HS-5 (cell line): ENCODE data around the gene TYSND1.
"Not testable (repeated sequence)": the region's sequence is repeated elsewhere in the genome, so short reads cannot be mapped to it uniquely, and the experiment has no call there.

ENCODE experiments used
- DNase-seq: peaks from one replicate; pipeline ENCODE4 v3.0.0-alpha.2; 2012; ENCODE audit warnings: low read depth

The TYSND1 gene

DNA sequence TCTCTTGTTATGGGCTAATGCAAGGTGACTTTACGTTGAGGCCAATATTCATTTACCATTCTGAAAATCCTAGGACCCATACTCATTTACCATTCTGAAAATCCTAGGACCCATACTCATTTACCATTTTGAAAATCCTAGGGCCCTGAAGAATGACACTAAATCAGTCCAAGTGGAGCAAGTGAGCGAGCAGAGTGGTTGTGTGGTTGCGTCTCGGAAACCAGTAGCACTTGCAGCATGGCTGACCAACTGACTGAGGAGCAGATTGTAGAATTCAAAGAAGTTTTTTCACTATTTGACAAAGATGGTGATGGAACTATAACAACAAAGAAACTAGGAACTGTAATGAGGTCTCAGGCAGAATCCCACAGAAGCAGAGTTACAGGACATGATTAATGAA, 16.9 kb upstream of the TYSND1 start:
- DNase-seq = no peak

DNA sequence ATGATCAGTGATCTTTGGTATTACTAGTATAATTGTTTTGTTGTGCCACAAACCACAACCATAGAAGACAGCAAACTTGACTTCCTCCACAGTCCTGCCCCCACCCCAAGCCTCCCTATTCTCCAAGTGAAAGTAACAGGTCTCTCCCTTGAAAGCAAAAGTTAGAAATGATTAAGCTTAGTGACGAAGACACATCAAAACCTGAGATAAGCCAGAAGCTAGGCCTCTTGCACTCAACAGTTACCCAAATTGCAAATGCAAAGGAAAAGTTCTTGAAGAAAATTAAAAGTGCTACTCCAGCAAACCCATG, 16.3 kb upstream of the TYSND1 start:
- DNase-seq = no peak

DNA sequence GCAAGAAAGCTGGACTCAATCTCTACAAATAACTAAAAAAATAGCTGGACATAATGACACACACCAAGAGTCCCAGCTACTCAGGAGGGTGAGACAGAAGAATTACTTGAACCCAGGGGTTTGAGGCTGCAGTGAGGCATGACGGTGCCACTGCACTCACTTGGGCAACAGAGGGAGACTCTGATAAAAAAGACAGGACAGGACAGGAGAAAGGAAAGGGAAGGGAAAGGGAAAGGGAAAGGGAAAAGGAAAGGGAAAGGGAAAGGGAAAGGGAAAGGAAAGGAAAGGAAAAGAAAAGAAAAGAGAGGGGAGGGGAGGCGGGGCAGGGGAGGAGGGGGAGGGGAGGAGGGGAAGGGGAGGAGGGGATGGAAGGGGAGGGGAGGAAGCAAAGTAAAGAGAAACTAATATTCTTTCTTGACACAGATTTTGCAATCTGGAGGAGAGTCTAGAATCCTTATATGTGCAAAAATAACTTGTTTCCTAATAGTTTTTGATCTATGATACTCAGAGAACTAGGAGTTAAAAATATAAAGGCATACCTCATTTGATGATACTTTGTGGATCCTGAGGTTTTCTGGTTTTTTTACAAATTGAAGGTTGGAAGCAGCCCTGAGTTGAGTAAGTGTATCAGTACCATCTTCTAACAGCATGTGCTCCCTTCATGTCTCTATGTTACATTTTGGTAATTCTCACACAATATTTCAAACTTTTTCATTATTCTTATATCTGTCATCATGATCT, 15.8 kb upstream of the TYSND1 start:
- no peak for DNase-seq

DNA sequence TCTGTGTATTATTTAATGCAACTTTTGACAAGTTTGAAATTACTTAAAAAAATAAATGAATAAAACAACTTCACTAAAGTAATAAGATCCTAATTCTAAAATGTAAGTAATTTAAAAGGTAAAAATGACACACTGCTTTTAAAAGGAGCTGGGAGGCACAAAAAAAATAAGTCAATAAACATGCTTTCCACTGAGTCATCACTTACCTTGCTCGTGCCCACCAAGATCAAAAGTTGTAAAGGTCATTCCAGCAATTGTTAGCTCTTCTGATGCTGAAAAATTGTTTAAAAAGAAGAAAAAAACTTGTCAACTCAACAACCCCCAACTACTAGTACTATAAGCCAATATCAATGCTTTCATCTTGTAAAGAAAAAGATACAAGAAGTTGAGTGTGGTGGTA, 14.3 kb upstream of the TYSND1 start:
- DNase-seq = no peak

DNA sequence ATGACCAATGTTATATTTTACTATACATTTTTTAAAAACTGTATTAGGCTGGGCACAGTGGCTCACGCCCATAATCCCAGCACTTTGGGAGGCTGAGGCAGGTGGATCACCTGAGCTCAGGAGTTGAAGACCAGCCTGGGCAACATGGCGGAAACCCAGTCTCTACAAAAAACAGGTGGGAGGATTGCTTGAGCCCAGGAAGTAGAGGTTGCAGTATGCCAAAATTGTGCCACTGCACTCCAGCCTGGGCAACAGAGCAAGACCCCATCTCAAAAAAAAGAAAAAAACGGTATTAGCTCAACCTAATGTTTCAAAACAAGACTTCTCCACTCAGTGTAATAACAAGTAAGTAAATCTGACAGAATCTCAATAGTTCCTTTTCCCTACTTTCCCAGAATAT, 12.9 kb upstream of the TYSND1 start:
- not testable (repeated sequence) for DNase-seq

DNA sequence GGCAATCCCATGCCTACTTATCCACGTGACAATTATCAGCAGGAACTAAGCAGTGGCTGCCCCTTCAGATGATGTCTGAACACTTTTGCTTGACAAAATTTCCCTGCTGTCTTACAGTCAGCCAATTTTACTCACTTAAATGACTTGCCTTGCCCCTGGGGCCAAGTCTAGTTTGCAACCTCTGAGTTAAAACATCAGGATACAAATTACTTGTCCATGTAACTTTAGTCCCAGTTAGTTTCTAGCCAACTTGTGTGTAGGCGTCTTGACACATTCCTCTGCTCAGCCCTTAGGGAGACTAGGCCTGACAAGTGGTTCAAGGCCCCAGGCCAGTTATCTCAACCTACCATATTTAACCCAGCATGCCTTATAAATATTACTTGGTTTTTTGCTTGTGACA, 11.6 kb upstream of the TYSND1 start:
- no peak for DNase-seq

DNA sequence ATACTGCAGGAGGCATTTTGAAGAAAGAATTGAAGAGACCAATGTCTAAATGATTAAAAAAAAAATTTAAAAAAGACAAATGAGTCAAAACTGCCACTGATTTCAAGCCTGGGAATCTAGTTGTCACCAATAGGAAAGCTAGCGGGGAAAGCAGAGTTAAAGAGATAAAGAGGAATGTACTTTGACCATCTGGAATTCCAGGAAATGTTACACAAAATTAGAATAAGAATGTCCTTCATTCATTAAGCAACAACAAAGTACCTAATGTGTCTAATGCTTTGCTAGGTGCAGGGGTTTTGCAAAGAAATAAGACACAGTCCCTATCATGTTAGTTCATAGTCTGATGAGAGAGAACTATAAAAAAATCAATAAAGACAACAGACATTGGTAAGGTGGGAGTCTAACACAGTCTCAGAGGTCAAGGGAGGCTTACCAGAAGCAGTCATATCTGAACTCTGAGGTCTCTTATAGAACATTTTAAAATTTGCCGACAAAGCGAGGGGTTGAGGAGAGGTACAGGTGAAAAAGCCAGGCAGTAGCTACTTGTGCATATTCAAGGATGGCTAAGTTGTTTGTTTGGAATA, 8.8 kb upstream of the TYSND1 start:
- no peak for DNase-seq

DNA sequence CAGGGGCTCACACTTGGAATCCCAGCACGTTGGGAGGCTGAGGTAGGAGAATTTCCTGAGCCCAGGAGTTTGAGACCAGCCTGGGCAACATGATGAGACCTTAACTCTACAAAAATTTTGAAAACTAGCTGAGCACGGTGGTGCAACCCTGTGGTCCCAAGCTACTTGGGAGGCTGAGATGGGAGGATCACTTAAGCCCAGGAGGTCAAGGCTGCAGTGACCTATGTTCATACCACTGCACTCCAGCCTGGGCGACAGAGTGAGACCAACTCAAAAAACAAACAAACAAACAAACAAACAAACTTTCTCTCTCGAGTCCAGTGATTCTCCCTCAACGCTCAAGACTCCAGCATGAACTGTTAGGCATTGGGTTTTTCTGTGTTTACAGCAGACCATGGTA, 2.0 kb upstream of the TYSND1 start:
- no peak for DNase-seq

DNA sequence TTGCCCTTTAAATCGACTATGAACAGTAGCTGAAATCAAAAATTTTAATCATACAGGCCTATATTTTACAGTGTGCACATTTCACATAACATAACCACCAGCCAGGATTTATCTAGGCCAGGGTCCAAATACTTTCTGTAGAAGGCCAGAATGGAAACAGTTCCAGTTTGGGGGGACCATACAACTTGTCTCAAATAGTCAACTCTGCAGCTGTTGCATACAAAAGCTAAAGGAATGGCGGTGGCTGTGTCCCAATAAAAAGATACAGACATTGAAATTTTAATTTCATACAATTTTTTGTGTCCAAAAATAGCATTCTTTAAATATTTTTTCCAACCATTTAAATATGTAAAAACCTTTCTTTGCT, 742 bp upstream of the TYSND1 start:
- DNase-seq = no peak

DNA sequence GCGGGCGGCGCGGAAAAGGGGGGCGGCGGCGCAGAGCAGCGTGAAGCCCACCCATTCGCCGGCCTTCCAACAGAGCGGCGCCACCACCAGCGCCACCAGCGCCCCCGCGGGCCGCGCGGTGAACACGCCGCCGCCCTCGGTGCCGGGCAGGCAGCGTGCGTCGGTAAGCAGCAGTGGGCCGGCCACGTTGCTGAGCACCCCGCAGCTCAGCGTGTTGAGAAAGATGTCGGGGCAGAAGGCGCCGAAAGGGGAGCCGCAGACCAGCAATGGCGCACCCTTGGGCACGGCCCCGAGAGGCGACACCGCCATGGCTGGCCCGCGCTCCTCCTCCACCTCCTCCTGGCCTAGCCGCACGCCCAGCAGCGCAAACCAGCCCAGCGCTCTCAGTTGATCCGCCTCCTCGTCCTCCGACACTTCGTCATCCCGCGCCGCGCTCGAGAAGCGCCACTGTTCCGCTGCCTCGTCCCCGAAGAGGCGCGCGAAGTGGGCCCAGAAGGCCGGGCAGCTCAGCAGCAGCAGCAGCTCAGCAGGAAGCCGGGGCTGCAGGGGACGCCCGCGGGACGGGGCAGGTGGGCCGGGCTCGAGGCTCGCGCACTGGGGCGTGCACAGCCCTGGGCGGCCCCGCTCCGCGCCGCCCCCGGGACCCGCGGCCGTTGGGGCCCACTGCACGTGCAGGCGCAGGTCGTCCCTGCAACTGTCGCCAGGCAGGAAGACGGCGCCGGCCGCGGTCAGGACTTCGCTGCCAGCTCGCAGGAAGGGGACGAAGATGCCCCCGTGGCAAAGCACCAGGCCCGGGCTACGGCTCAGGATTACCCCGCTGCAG, 623 bp downstream of the TYSND1 start:
- DNase-seq = no peak

DNA sequence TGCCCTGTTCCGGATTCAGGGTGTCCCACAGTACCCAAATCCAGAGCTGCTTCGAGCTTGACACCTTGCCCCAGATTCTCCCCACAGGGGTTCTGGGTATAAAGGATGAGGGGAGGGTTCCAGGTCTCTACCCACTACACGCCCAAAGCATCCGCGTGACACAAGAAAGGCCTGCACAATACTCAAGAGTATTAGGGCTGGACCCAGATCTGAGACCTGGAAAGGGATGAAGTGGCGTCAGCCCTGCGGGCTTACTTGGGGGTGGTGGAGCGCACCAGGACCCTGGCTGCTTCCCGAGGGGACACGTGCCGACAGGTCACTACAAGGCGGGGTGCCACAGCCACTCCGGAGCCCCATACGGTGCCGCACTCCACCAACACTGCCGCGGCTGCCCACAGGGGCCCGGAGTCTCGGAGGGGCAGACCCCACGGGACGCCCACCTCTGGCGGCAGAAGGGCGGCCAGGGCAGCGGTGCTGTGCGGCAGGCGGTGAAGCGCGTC, 1.3 kb downstream of the TYSND1 start:
- no peak for DNase-seq

DNA sequence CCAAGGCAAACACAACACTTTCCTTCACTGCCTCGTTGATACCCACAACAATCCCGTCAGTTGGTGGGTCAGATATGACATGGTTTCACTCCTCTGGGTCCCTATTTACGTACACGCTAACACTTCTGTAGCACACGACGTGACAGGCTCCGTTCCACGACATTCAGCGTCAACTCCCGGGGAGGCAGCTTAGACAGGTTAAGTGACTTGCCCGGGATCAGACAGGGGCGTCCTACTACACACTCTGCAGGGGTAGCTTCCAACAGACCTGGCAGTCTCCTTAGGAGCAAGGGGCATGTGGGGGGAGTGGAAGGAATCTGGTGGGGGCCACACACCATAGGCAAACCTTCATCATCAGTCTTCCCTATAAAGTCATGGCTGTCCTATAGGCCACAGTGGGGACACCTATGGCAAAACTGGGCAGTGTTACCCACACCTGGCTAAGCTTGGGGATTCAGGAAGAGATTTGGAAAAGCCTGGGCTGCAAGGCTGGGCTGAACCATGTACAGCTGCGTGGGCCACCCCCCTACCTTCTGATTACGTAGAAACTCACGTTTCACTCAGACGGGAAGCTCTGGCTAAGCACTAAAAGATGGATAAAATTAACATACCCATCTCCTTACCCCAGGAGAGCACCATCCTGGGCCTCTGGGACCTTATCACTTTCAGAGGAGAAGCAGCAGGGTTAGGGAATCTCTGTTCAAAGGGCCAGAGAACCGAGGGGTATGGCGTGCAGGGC, 2.0 kb downstream of the TYSND1 start:
- no peak for DNase-seq

DNA sequence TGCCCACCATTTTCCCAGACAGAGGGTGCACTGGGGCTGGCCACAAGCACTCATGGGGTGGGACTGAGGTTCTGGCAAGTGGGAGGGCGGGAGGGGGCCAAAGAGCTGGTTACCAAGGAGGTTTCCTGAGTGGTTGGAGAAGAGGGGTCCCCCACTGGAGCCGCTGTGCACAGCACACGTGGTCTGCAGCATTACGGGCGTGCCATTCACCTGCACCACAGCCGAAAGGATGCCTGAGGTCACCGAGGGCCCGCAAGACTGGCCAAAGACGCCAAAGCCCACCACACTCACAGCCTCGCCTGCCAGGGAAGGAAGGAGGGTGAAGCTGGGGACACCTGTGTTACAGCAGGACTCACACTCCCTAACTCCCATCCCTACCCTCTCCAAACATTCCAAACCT, 3.9 kb downstream of the TYSND1 start:
- DNase-seq = no peak

DNA sequence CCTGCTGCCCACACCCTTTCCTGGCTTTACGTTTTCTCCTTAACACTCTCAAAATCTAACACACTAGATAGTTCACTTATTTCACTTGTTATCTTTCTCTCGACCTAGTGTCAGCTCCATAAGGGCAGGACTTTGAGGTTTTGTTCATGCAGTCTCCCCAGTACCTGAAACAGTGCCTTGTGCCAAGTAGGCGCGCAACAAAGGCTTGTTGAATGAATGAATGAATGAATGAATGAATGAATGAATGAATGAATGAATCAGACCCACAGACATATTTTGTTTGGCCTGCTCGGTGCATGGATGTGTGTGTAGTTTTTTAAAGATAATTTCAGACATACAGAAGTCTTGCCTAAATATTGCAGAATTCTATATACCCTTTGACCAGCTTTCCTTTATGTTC, 6.2 kb downstream of the TYSND1 start:
- no peak for DNase-seq

DNA sequence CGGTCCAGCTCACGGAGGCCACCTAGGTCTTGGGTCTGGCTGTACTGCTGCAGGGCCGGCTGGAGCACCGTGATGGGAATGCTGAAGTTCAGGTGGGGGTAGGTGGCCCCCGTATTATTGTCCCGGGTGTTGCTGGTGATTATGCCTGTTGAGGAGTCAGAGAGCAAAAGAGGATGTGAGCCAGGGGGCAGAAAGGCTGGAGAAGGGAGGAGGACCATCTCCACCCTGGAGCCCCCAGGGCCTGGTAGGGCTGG, 6.6 kb downstream of the TYSND1 start:
- no peak for DNase-seq

DNA sequence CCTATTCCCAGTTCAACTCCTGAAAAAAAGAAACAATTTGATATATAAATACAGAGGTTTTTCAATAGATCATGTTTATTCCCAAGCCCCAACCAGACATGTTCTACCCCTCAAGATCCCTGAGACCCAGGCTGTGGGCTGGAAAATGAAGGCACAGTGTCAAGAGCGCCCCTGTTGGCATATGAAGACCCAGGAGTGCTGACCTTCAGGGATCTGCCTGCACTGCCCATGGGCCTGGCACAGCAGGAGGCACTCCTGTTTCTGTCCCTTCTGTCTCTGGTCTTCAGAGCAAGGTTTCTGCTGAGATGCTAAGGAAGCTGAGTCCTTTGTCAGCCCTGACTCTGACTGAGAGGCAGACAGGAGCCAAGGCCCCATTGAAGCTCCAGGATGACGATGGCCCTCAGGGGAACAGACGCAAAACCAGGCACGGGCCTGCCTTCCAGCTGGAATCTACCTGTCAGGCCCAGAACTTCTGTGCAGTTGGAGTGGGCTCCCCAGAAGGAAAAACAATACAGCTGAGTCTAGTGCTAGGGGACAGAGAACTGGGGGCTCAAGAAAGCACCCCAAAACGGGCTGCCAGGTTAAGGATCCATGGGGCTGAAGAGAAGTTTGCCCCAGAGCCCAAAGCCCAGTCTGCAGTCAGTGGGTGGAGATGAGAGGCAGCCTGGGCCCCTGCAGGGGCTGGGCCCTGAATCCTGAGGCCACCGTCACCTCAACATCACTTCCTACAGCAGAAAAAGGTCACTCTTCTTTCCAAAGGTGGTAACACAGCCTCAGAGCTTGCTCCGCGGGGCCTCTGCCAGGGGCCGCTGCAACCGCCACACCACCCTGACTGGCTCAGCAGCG, 7.1 kb downstream of the TYSND1 start:
- no peak for DNase-seq

DNA sequence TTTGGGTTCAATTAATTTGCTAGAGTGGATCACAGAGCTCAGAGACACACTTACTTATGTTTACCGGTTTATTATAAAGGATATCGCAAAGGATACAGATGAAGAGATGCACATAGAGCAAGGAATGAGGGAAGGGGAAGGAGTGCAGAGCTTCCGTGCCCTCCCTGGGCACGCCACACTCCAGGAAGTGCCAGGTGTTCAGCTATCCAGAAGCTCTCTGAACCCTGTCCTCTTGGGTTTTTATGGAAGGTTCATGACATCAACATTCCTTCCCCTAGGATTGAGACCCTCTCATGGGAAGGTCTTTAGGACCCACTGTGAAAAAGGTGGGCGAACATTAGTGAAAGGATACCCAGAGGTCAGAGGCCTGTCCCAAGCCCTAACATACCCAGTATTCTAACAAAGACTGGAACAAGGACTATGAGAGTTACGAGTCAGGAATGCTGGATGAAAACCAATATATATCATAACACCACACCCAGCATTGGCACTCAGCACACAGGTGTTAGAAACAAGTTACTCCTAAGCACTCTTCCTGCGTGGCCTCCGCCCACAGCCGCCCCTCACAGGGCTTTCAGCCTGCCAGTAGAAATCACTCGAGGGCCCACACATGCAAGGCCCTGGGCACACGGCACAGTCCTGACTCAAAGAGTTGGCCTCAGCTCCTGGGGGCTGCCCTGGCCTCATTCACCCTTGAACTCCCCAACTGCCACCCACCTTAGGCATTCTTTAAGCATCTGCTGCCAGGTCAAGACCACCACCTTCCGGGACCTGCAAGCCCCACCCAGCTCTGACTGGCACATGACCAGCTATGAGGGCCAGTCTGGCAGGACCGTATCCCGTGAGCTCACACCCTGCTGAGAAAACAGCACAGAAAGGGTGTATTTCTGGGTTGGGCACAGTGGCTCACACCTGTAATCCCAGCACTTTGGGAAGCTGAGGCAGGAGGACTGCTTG, 8.3 kb downstream of the TYSND1 start:
- DNase-seq = no peak

DNA sequence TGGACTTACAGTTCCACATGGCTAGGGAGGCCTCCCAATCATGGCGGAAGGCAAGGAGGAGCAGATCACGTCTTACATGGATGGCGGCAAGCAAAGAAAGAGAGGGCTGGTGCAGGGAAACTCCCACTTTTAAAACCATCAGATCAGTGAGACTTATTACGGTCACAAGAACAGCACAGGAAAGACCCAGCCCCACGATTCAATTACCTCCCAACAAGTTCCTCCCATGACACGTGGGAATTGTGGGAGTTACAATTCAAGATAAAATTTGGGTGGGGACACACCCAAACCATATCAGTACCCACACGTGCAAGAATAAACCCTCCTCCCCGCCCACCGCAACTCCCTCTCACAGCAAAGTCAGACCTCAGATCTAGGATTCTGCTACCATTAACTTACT, 9.4 kb downstream of the TYSND1 start:
- no peak for DNase-seq

DNA sequence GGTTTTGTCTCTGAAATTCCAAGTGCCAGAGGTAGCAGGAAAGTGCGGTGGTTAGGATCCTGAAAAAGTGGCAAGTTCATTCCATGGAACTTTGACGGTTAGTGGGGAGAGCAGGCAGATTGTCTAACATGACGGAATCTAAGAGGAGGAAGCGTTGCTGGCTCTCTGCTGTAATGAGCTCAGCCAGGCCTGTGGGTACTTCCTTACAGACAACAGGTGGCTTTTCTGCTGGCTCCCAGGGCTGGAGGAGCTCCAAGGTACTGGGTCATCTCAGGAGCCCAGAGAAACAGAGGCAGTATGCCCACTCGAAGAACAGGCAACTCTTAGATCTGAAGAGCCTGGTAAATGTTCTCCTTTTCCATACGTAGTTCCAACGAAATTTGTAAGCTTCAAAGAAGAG, 10.8 kb downstream of the TYSND1 start:
- DNase-seq = no peak

DNA sequence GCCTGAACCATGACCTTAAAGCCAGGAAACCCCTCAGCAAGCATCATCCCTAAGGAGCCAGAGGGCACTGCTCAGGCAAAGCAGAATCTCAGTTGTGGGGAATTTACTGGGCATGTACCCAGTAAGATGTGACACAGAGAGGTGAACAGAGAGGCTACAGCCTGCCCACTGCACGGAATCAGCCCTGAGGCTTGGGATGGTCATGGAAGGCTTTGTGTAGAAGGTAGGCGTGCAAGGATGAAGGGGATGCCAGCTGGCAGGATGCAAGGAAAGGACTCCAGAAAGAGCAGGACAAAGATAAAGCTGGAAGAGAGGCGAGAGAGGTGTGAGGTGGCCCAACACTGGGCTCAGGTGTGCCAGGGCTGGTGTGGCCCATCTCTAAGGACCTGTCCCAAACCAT, 11.5 kb downstream of the TYSND1 start:
- DNase-seq = no peak
